Cardiac septum (tissue), 1 donor: ENCODE data around the gene HSPE1. TPM values are rescaled to one million over a fixed set of nuclear protein-coding genes. Genes with fewer than 3 reads are reported as not detected.
"Not testable (repeated sequence)": the region's sequence is repeated elsewhere in the genome, so short reads cannot be mapped to it uniquely, and the experiment has no call there.

Experiments
- DNase-seq: peaks from one replicate; pipeline ENCODE4 v3.0.0-alpha.2; 2020; ENCODE audit warnings: low spot score
- intact Hi-C: fragments of 100-400 bp; cut with DNase I; formaldehyde crosslinking; loops from one replicate; pipeline ENCODE4 v1.14.0; 2022
- long read RNA-seq: library from polyadenylated mRNA; unstranded; transcript quantifications from one replicate; pipeline ENCODE4 v2.0.0, GENCODE V29; 2021
- total RNA-seq: library from RNA; stranded (reverse); fragmentation: NEBNext Ultra II Directional; extraction: Animal tissue kit (Norgen Biotek cat#: 25700); gene quantifications from one replicate; pipeline ENCODE4 v1.2.1, GENCODE V29; 2021
- donor health status: DM: no; HTN: no; CAD: no.

The HSPE1 gene
- 88.3 TPM for total RNA-seq
- long read RNA-seq, transcript HSPE1-201 (4 exons, 950 nt): major isoform, 209 of 224 reads
- long read RNA-seq, partial matches to known transcripts: 8 of 224 reads
- long read RNA-seq, other reads (novel, unspliced or antisense): 5 of 224 reads

DNA sequence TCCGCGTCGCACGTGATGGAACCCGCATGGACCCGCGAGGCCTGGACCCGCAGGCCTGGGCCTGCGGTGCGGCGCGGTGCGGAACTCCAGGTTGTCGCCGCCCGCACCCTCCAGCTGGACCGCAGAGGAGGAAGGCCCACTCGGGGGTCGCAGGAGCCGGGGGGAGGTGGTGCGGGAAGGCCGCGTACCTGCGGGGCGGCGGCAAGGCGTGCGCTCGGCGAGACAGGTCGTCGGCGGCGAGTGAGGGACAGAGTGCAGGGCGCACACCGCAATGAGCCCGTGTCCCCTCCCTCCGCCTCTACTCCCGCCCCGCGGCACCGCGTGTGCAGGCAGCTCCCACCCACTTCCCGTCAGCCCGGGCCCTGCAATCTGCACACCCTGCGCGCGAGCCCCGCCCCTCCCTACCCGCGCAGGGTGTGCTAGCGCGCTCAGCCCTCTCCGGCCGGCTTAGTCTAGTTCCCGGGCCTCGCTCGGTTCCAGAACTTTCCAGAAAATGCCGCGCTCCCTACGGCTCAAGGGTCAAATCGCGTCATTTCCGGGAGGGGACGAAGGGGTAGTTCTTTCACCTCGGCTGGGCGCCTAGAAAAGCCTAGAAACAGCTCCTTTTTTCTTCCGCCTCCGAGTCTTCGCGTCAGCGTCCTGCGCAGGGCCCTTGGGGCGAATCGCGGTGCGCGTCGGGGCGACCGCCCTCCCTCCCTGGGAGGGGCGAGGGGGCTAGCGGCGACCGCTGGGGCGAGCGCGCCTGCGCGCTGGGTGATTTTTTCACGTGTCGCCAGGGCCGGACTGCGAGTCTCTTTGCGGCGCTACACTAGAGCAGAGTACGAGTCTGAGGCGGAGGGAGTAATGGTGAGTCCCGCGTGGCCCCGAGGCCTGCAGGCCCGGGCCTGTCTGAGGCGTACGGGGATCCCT is at the start of gene HSPE1, which contains the start of gene HSPD1:
Gene HSPE1 (plus strand): TSS at position 786 of the 909 bp plus-strand sequence. CDS start 58 bp downstream, at position 844.
Gene HSPD1 (minus strand): TSS at position 247 of the 909 bp plus-strand sequence. CDS start 992 bp downstream, outside the sequence.
- DNase-seq: peak; percentile 98
- intact Hi-C loops: loop anchor here (1.0 to 10.0 kb wide), 6 partner anchors 15 to 575 kb away; partner anchors contain the start of genes COQ10B, MARS2, PGAP1 and SF3B1

DNA sequence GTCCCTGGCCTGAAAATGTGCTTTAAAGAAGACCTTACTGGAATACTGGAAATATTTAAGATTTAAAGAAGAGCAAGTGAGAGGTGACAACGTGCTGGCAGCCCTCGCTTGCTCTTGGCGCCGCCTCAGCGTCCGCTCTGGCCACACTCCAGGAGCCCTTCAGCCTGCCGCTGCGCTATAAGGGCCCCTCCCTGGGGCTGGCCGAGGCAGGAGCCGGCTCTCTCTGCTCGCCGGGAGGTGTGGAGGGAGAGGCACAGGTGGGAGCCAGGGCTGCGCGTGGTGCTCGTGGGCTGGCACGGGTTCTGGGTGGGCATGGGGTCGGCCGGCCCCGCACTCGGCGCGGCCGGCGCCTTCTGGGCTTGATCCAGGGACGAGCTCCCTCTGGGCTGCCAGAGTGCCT is 49.7 kb upstream of the HSPE1 start:
- no peak for DNase-seq
- intact Hi-C loops: loop anchor here (5.0 kb wide), 1 partner anchor 47 kb away; the partner anchor contains the start of gene HSPD1

DNA sequence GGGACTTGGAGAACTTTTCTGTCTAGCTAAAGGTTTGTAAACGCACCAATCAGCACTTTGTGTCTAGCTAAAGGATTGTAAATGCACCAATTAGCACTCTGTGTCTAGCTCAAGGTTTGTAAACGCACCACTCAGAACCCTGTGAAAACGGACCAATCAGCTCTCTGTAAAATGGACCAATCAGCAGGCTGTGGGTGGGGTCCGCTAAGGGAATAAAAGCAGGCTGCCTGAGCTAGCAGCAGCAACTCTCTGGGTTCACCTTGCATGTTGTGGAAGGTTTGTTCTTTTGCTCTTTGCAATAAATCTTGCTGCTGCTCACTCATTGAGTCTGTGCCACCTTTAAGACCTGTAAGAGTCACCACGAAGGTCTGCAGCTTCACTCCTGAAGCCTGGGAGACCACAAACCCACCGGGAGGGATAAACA is 49.2 kb upstream of the HSPE1 start:
- DNase-seq: not testable (repeated sequence)
- intact Hi-C loops: loop anchor here (5.0 kb wide), 1 partner anchor 46 kb away; the partner anchor contains the start of gene HSPD1

DNA sequence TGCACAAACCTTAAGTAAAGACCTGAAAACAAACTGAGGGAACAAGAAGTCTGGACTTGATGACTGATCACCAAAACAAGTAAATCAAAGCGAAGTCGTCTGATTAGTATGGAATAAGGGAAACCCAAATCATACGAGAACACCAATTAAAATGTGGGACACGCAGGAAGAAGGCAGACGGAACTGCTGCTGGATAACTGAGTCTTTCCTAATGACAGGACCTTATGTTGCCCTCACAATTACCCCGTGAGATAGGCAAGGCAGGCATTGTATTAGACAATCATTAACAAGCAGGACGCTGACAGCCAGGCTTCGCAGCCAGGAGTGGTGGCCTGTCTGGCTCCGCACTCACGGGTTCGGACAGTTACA is 47.4 kb upstream of the HSPE1 start:
- intact Hi-C loops: loop anchor here (1.0 to 5.0 kb wide), 3 partner anchors 17 to 64 kb away; partner anchors contain the start of genes HSPD1, MOB4 and SF3B1

DNA sequence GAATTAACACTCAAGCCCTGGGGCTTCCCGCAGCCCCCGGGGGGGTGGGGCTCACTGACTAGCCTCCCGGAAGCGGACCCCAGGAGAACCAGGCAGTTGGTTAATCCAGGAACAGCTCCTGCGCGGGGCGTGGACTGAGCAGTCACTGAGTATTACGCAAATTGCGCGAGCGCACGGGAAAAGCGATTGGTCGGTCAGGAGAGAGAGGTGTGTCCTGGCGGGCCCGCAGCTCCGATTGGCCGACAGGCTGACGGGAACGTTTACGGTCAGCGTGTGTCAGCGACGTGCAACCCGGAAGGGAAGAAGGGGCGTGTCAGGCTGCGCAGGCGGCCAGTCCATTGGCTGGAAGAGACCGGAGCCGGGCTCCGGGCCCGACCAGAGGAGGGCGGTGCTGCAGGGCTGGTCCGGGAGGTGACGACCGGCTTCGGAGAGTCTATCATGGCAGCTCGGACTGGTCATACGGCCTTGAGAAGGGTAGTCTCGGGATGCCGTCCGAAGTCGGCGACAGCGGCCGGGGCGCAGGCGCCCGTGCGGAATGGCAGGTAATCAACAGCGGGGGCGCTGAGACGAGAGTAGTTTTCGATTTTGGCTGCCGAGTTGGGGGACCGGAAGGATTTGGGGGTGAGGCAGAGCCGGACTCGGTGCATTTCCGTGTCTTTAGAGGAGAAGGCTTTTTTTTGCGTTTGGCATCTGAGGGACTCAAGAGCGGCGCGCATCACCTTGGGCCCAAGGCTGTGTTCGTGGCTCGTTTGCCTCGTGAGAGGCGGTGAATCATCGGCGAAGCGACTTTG is 46.9 kb upstream of the HSPE1 start, which contains the start of gene COQ10B:
Gene COQ10B (plus strand): TSS at position 430 of the 791 bp plus-strand sequence. CDS start 9 bp downstream, at position 439.
- DNase-seq: peak; percentile 100
- intact Hi-C loops: loop anchor here (1.0 to 5.0 kb wide), 3 partner anchors 18 to 63 kb away; partner anchors contain the start of genes HSPD1, MOB4 and SF3B1

More for the DNA sequence above, 47.4 kb upstream of the HSPE1 start:
- DNase-seq: no peak

DNA sequence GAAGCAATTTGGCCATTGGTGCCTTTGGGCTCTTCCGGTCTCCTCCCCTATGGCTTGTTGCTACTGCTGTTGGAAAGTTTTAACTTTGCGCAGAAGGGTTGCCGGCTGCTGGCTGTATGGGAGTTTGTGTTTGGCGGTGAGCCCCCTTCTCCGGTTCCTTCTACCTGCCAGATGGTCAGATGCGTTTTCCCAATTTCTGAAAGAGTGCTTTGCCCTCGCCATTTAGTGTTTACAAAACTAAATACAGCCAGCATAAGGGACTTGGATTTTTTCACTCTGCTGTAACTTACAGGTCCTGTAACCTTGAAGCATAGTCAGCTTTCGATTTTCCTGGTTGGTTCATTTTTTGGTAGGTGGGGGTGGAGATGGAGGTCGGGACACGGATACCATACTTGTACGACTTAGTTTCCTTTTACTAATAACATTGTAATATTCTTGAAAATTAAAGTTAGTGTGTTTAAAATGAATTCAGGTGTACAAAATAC is 46.2 kb upstream of the HSPE1 start:
- no peak for DNase-seq
- intact Hi-C loops: loop anchor here (1.0 to 5.0 kb wide), 3 partner anchors 19 to 62 kb away; partner anchors contain the start of genes HSPD1, MOB4 and SF3B1

DNA sequence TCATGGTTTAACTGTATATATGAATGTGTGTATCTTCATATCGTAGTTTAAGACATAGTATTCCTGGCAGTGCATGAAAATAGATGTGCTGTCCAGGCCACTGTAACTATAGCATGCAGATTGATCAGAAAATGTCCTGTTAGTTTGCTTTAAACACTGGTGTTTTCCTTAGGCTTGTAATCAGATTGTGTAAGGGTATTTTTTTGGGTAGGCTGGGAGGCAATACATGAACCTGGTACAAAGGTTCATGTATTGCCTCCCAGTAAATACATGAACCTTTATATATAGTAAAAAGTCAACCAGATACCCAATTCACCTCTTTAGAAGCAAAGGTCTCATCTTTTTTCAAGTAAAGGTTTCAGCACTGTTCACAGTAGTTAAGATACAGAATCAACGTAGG is 45.3 kb upstream of the HSPE1 start:
- DNase-seq: no peak
- intact Hi-C loops: loop anchor here (5.0 kb wide), 2 partner anchors 42 to 252 kb away; partner anchors contain the start of genes HSPD1 and MARS2

DNA sequence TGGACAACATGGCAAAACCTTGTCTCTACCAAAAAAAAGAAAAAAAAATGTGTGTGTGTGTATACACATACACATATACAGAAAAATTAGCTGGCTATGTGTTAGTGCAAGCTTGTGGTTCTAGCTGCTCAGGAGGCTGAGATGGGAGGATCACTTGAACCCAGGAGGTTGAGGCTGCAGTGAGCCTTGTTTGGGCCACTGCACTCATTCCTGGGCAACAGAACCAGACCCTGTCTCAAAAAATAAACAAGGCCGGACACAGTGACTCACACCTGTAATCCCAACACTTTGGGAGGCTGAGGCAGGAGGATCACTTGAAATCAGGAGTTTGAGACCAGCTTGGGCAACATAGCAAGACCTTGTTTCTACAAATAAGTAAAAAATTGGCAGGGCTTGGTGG is 44.8 kb upstream of the HSPE1 start:
- DNase-seq: no peak
- intact Hi-C loops: loop anchor here (5.0 kb wide), 1 partner anchor 252 kb away; the partner anchor contains the start of gene MARS2

DNA sequence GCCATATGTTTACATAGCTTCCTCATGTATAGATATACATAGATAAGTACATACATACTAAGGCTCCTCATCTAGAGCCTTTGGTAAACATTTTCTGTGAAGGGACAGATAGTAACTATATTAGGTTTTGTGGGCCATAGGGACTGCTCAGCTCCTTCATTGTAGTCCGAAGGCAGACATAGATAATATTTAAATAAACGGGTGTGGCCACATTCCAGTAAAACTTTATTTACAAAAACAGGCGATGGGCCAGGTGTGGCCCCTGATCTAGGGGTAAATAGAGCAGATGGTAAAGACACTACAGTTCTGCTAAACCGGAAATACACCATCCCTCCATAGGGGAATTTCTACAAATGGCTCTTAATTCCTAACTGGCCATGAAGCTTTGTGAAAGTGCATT is 39.5 kb upstream of the HSPE1 start:
- intact Hi-C loops: no loop called here
- no peak for DNase-seq

DNA sequence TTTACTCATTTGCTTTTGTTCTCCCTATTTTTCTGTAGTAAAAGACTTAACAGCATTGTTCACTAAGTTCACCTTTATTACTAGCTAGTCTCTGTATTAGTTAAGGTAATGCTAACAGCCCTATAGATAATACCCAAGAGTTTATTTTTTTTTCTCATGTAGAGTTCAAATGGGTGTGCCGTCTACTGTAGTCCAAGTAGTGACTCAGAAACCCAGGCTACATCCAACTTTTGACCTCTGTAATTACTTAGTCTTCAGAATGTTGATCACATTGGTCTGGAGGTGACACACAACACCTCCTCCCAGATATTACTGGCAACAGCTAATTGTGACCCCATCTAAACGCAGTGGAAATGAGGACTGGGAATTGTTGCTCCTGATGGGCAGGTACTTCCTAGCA is 39.1 kb upstream of the HSPE1 start:
- DNase-seq: no peak
- intact Hi-C loops: no loop called here

DNA sequence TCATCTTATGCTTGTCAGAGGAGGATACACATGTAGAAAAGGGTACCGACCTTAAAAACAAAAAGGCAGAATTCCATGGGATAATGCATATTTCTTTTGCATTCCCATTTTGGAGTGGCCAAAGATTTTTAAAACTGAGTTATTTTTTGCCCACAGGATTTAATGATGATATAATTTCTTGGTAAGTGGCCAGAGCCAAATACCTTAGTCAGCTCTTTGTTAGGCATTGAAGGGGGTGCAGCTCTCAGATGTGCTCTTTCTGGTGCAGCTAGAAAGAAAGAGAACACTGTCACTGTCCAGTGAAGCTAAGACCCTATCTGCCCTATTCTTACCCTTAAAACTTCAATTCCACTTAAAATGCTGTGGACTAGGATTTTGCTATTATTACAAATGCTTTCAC is 36.0 kb upstream of the HSPE1 start:
- DNase-seq: no peak
- intact Hi-C loops: no loop called here

DNA sequence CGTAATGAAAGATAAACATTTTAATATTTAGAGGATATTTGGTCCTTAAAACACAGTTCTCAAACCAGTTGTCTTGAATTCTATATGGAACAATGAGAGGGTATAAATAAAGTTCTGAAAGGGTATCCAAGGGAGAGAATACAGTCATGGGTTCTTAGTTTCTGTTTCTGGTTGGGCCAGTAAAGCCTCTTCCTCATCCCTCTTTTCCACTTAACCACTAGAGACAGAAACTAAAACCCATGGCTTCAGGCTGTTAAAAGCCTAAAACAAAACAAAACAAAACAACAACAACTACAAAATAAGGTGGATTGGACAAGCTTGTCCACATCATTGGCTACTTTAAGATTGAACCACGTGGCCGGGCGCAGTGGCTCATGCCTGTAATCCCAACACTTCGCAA is 28.0 kb upstream of the HSPE1 start:
- intact Hi-C loops: no loop called here
- DNase-seq: no peak

DNA sequence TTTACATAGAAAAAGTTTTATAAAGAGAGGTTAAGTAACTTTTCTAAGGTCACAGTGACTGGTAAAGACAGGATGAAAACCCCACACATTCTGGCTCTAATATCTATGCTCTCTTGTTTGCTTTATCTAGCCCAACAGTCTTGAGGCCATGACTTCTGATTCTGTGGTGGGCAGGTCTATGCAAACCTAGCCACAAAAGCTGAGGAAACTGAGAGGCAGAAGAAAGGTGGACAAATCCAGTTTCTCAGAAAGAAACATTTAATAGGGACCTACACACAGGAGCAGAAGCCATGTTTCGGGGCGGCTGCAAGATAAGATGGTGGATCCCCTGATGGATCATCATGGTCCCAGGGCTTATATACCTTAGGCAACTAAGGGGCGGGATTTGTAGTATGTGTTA is 22.4 kb upstream of the HSPE1 start:
- intact Hi-C loops: no loop called here
- no peak for DNase-seq

DNA sequence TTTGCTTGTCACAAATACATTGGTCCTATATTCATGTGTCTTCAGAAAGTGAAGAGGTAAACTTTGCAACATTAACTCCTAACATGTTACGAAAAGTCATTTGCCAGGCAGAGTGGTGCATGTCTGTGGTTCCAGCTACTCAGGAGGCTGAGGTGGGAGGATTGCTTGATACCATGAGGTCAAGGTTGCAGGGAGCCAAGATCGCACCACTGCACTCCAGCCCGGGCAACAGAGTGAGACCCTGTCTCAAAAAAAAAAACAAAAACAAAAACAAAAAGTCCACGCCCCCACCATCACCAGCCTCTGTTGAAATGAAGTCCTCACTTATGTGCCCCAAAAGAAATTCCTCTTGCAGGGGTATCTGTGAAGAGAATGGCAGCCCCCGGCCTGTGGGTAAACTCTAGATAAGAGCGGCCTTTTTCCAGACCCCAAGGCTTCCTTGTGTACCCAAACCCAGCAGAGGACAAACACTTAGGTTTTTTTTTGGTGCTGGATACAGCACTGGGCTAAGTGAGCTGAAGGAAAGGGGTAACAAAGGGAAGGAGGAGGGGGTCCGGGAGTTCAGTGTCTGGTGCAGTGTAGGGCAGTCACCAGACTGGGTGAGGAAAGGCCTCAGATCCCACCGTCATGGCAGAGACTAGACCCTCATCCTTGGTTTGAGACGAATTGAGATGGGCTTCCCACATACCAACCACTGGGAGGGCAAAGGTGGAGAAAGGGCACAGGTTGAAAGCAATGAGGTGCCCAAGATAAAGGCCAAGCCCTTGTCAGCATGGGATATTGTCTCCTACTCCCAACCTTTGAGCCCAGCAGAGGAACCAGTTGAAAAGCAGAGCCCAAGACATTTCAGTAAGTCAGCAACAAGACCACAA is 19.8 kb upstream of the HSPE1 start:
- DNase-seq: no peak
- intact Hi-C loops: no loop called here

DNA sequence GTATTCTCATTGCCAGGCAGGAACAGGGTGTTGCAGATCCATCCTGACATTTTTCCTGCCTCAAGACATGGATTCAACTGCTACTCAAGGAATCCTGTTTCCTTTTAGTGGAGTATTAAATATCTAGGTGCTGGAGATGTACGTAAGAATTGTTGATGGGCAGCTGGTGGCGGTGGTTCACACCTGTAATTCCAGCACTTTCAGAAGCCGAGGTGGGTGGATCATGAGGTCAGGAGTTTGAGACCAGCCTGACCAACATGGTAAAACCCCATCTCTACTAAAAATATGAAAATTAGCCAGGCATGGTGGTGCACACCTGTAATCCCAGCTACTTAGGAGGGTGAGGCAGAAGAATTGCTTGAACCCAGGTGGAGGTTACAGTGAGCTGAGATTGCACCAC is 15.9 kb upstream of the HSPE1 start:
- not testable (repeated sequence) for DNase-seq

DNA sequence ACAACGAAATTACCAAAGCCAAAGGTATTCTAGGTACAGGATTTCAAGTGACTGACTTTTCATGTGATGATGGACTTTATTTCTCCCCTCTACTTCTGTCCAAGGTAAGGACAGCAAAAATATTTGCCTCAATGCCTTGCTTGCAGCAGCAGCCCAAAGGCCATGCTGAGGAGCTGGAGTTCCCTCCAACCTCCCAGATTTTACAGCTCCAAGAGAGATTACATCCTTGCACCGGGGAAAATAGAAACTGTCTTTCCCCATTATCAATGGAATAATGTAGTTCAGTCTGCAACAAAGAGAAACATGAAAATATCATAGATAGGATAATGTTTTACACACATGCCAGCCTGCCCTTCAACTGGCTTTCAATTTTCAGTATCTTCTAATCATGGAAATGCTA is 14.0 kb upstream of the HSPE1 start:
- intact Hi-C loops: no loop called here
- no peak for DNase-seq

More for the DNA sequence above, 15.9 kb upstream of the HSPE1 start:
- intact Hi-C loops: not testable (repeated sequence)

DNA sequence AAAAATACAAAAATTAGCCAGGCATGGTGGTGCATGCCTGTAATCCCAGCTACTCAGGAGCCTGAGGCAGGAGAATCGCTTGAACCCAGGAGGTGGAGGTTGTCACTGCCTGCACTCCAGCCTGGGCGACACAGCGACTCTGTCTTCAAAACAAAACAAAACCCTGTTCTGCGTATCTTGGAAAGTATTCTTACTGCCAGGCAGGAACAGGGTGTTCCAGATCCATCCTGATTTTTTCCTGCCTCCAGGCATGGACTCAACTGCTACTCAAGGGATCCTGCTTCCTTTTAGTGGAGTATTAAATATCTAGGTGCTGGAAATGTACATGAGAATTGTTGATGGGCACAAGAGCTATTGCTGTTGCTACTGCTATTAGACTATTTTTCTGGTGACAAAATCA is 12.8 kb upstream of the HSPE1 start:
- intact Hi-C loops: no loop called here

More for the DNA sequence above, 12.8 kb upstream of the HSPE1 start:
- no peak for DNase-seq
